ENCODE data around the gene TMEM117.

TMEM117 gene

DNA sequence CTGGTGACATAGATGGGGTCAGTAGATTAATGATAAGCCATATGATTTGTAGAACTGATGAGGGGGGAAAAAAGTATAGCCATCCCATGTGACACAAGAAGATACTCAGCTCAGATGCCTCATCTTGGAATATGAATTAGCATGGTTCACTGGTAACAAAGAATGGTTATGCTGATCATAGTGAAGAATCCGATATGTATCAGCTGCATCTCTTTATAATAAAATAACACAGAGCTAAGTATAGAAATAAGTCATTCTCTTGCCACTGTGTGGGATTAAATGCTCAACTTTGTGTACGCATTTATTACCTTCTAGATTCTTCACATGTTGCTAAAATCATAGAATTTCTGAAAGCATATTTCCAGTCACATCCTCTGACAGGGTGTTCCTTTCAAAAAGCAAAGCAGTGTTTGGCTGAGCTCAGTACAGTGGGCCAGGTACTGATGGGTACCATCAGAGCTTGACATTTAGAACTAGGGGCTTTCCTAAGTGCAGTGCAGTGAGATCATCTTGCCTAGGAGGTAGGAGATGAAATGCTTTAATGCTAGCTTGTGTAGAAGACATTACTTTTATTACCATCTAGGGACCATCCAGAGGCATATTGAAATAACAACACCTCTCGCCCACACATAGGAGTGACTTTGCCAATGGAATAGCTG, 256.2 kb downstream of the TMEM117 start:
- intact Hi-C loops (cut with DNase I; ENCODE audit: low total_unique reads) = no loop called here
- H3K36me3 ChIP-seq = no peaks in the 10 kb centered on the region
- no peaks in the 10 kb centered on the region for H3K27me3 ChIP-seq
- TF ChIP-seq, protein P1, sequence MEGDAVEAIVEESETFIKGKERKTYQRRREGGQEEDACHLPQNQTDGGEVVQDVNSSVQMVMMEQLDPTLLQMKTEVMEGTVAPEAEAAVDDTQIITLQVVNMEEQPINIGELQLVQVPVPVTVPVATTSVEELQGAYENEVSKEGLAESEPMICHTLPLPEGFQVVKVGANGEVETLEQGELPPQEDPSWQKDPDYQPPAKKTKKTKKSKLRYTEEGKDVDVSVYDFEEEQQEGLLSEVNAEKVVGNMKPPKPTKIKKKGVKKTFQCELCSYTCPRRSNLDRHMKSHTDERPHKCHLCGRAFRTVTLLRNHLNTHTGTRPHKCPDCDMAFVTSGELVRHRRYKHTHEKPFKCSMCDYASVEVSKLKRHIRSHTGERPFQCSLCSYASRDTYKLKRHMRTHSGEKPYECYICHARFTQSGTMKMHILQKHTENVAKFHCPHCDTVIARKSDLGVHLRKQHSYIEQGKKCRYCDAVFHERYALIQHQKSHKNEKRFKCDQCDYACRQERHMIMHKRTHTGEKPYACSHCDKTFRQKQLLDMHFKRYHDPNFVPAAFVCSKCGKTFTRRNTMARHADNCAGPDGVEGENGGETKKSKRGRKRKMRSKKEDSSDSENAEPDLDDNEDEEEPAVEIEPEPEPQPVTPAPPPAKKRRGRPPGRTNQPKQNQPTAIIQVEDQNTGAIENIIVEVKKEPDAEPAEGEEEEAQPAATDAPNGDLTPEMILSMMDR (IDR thresholded peaks at IDR 0.05) = no peak
- DNase-seq = no peak
- H3K27ac ChIP-seq = no peak overlapping the region
- no peak overlapping the region for H3K4me3 ChIP-seq
- no peaks in the 10 kb centered on the region for H3K9me3 ChIP-seq
- no peaks in the 10 kb centered on the region for H3K4me1 ChIP-seq

DNA sequence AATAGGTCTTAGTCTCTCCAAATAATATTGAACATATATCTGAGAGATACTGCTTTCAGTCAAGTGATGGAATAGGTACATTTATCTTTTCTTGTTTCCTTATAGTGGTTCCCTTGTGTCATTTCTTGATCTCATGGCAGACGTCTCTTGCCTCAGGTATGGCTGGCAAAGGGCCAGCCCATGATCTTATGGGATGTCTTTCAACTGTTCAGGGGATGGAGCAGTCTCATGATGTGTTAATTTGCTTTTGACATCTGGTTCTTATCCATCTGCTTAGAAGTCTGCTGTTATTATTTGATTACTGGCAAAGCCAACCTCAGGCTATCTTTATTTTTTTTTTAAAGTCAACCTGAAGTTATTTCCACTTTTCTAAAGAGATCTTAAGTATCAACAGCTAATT, 262.9 kb downstream of the TMEM117 start:
- intact Hi-C loops (cut with DNase I; ENCODE audit: low total_unique reads) = no loop called here

DNA sequence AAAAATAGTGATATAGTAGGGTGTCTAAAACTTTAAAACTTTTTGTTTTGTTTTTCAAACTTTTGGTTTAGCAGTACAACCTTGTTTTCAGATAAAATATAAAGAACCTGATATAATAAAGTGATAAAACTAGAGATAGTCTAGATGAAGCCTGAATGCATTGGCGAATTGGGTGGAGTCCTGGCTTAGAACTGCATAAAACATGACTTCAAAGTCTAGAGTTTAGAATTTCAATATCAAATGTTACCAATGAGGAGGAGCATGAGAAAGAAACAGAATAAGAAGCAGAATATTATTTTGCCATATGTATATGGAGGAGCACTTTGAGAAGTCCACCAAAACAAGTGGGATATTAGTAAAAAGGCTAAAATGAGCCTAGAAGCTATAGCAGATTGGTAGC, 263.6 kb downstream of the TMEM117 start:
- no peak overlapping the region for H3K4me3 ChIP-seq
- no peaks in the 10 kb centered on the region for H3K36me3 ChIP-seq
- H3K9me3 ChIP-seq = no peaks in the 10 kb centered on the region
- TF ChIP-seq, protein P1 (IDR thresholded peaks at IDR 0.05) = no peak
- H3K4me1 ChIP-seq = no peaks in the 10 kb centered on the region
- intact Hi-C loops (cut with DNase I; ENCODE audit: low total_unique reads) = no loop called here
- DNase-seq = no peak
- H3K27ac ChIP-seq = no peak overlapping the region
- no peaks in the 10 kb centered on the region for H3K27me3 ChIP-seq

More for the DNA sequence above, 262.9 kb downstream of the TMEM117 start:
- Histone ChIP-seq H3K4me3 (no peak overlapping the region), H3K4me1 (no peaks in the 10 kb centered on the region), H3K9me3 (no peaks in the 10 kb centered on the region), H3K27me3 (no peaks in the 10 kb centered on the region), H3K36me3 (no peaks in the 10 kb centered on the region), H3K27ac (no peak overlapping the region)
- TF ChIP-seq, protein P1 (IDR thresholded peaks at IDR 0.05) = no peak
- no peak for DNase-seq

DNA sequence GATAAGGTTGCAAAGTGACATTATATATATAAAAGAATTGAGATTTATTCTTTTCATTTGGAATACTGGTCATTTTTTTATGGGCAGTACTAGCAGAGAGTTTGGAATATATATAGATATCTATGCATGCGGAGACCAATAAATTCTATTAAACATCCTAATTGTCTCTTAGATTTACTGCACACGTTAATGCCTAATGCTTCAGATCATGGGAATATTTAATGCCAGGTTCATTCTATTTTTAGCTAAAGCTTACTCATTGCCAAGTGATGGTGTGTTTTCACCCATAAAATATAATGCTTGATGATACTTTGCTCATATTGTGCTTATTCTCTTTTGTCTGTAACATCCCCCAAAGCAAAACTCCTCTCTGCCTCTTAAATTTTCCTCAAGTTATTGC, 264.4 kb downstream of the TMEM117 start:
- H3K36me3 ChIP-seq = no peaks in the 10 kb centered on the region
- H3K27me3 ChIP-seq = no peaks in the 10 kb centered on the region
- H3K4me3 ChIP-seq = no peak overlapping the region
- no peak overlapping the region for H3K27ac ChIP-seq
- H3K9me3 ChIP-seq = peaks cover 0 to 4% (median 0%) of the 10 kb centered on the region in 3 donors
- intact Hi-C loops (cut with DNase I; ENCODE audit: low total_unique reads) = no loop called here
- no peaks in the 10 kb centered on the region for H3K4me1 ChIP-seq
- no peak for DNase-seq
- TF ChIP-seq, protein P1 (IDR thresholded peaks at IDR 0.05) = no peak

DNA sequence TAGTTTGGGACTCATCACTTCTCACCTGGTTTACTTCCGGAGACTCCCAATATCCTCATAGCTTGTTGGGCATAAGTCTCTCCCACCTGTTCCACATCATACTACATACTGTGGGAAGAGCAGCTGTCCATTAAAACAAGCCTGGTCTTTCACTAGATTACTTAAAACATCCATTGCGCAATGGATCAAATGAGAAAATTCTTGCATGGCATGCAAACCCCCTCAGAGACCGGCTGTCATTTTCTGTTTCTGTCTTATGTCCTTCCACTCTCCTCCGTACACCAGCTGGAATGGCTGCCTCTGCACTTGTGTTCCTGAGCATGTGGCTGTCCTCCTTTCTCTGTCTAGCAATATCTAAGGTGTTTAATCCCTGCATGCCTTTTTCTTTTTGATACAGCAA, 265.6 kb downstream of the TMEM117 start:
- DNase-seq = no peak
- Histone ChIP-seq H3K36me3 (no peaks in the 10 kb centered on the region), H3K9me3 (peaks cover 0 to 4% (median 0%) of the 10 kb centered on the region in 3 donors), H3K27me3 (no peaks in the 10 kb centered on the region), H3K4me3 (no peak overlapping the region), H3K27ac (no peak overlapping the region), H3K4me1 (no peaks in the 10 kb centered on the region)
- intact Hi-C loops (cut with DNase I; ENCODE audit: low total_unique reads) = no loop called here
- TF ChIP-seq, protein P1 (IDR thresholded peaks at IDR 0.05) = no peak

DNA sequence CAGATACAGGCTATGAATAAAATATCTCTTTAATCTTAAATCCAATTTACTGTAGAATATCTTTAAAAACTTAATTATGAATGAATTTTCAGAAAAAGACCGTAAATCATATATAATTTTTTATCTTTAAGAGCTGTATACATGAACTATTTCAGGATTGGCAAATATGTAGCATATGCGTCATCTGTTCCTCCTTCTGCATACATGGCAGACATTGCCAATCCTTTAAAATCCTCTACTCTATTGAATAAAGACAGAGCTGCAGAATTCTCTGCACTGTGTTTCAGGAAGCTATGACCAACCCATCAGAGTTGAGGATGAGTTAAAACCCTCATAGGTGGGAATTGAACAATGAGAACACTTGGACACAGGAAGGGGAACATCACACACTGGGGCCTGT, 279.0 kb downstream of the TMEM117 start:
- intact Hi-C loops (cut with DNase I; ENCODE audit: low total_unique reads) = no loop called here
- no peaks in the 10 kb centered on the region for H3K36me3 ChIP-seq
- no peaks in the 10 kb centered on the region for H3K4me1 ChIP-seq
- no peak for DNase-seq
- TF ChIP-seq, protein P1 (IDR thresholded peaks at IDR 0.05) = no peak
- H3K4me3 ChIP-seq = no peak overlapping the region
- H3K27ac ChIP-seq = no peak overlapping the region
- no peaks in the 10 kb centered on the region for H3K27me3 ChIP-seq
- H3K9me3 ChIP-seq = no peaks in the 10 kb centered on the region
